Peyer's patch (tissue), 4 donors: ENCODE data around the gene NDUFA5.

Source experiments
- CTCF ChIP-seq, 6 experiments: fragments of 450-650 bp in 4 of 6; fragments of 200-600 bp in 2 of 6; sonication (generic) in 1 of 6; IDR thresholded peaks; one replicate each; pipeline ENCODE4 v1.5.1; 2017 to 2019; ENCODE audit warnings: antibody characterized with exemption in 6 of 6, mild to moderate bottlenecking in 3 of 6, moderate library complexity in 1 of 6
- POLR2A ChIP-seq, 2 donors: fragments of 450-650 bp; IDR thresholded peaks; one replicate each; pipeline ENCODE4 v1.5.1; 2017; ENCODE audit warnings: antibody characterized with exemption in 2 of 2, mild to moderate bottlenecking in 2 of 2, moderate library complexity in 2 of 2

- TF ChIP-seq CTCF (IDR thresholded peaks at IDR 0.05) (no peak), POLR2A (IDR thresholded peaks at IDR 0.05) (no peak)
Measured at GRCh38 chr7:123533553-123533917, 24.1 kb downstream of the NDUFA5 start.
